Measurements from ENCODE around the gene CCL26. TPM values are rescaled to one million over a fixed set of nuclear protein-coding genes. Genes with fewer than 3 reads are reported as not detected.

Gene CCL26
- total RNA-seq, 2 experiments from 2014 or later: not detected

- H3K4me1 Mint-ChIP-seq (ENCODE audit: low read depth): peaks cover 2% of the 10 kb centered on the region
- H3K9me3 Mint-ChIP-seq: no peaks in the 10 kb centered on the region
- CTCF ChIA-PET: interaction anchor here (0.7 kb wide), 1 partner anchor 1544 kb away, joined by 3 read pairs; no protein-coding TSS in a partner anchor
- DNase-seq (no peak), ATAC-seq (no peak)
- intact Hi-C loops (cut with micrococcal nuclease): no loop called here
- H3K4me3 Mint-ChIP-seq: no peak overlapping the region
- no peak overlapping the region for H3K27ac Mint-ChIP-seq
- TF ChIP-seq CTCF (IDR thresholded peaks at IDR 0.05): no peak
- H3K27me3 Mint-ChIP-seq: peaks cover 4% of the 10 kb centered on the region
- H3K36me3 Mint-ChIP-seq (ENCODE audit: low read depth): no peaks in the 10 kb centered on the region
- POLR2A ChIA-PET: no interaction called here
Measured at GRCh38 chr7:75815418-75816064, 43.5 kb upstream of the CCL26 start.

GRCh38 chr7:75814407-75814947 is 42.5 kb upstream of the CCL26 start:
- no peak overlapping the region for H3K4me3 Mint-ChIP-seq
- H3K27me3 Mint-ChIP-seq: peaks cover 4% of the 10 kb centered on the region
- peaks cover 2% of the 10 kb centered on the region for H3K4me1 Mint-ChIP-seq (ENCODE audit: low read depth)
- TF ChIP-seq CTCF (IDR thresholded peaks at IDR 0.05): no peak
- CTCF ChIA-PET: no interaction called here
- ATAC-seq: no peak
- intact Hi-C loops (cut with micrococcal nuclease): no loop called here
- H3K27ac Mint-ChIP-seq: no peak overlapping the region
- POLR2A ChIA-PET: interaction anchor here (1.1 kb wide), 1 partner anchor 96 kb away, joined by 4 read pairs; no protein-coding TSS in a partner anchor
- no peak for DNase-seq
- no peaks in the 10 kb centered on the region for H3K36me3 Mint-ChIP-seq (ENCODE audit: low read depth)
- no peaks in the 10 kb centered on the region for H3K9me3 Mint-ChIP-seq

GRCh38 chr7:75813781-75814236 is 41.8 kb upstream of the CCL26 start, which contains the start of gene CCL24:
Gene CCL24 (minus strand): TSS chr7:75813806. CDS start chr7:75813715, 91 bp downstream.
- no peak for DNase-seq
- H3K4me3 Mint-ChIP-seq: no peak within 1 kb of the TSS
- POLR2A ChIA-PET: interaction anchor here (1.1 kb wide), 1 partner anchor 96 kb away, joined by 4 read pairs; no protein-coding TSS in a partner anchor
- ATAC-seq: no peak
- H3K27ac Mint-ChIP-seq: no peak within 1 kb of the TSS
- H3K4me1 Mint-ChIP-seq (ENCODE audit: low read depth): peaks cover 2% of the 10 kb centered on the region
- CTCF ChIA-PET: no interaction called here
- no peaks in the 10 kb centered on the region for H3K36me3 Mint-ChIP-seq (ENCODE audit: low read depth)
- intact Hi-C loops (cut with micrococcal nuclease): no loop called here
- peaks cover 4% of the 10 kb centered on the region for H3K27me3 Mint-ChIP-seq
- H3K9me3 Mint-ChIP-seq: no peaks in the 10 kb centered on the region
- no peak for TF ChIP-seq CTCF (IDR thresholded peaks at IDR 0.05)

- Mint-ChIP-seq H3K4me3 (no peak overlapping the region), H3K4me1 (ENCODE audit: low read depth) (peaks cover 2% of the 10 kb centered on the region), H3K27me3 (peaks cover 4% of the 10 kb centered on the region), H3K27ac (no peak overlapping the region), H3K9me3 (peaks cover under 1% of the 10 kb centered on the region), H3K36me3 (ENCODE audit: low read depth) (no peaks in the 10 kb centered on the region)
- no peak for DNase-seq
- no peak for ATAC-seq
- POLR2A ChIA-PET: no interaction called here
- no peak for TF ChIP-seq CTCF (IDR thresholded peaks at IDR 0.05)
- intact Hi-C loops (cut with micrococcal nuclease): no loop called here
- CTCF ChIA-PET: no interaction called here
Measured at GRCh38 chr7:75813084-75813483, 41.1 kb upstream of the CCL26 start.

- CTCF ChIA-PET: no interaction called here
- TF ChIP-seq CTCF (IDR thresholded peaks at IDR 0.05): no peak
Measured at GRCh38 chr7:75811894-75812678, 40.1 kb upstream of the CCL26 start.

More at GRCh38 chr7:75811894-75812678, 40.1 kb upstream of the CCL26 start:
- Mint-ChIP-seq H3K4me3 (no peak overlapping the region), H3K27ac (no peak overlapping the region), H3K4me1 (ENCODE audit: low read depth) (peaks cover 1% of the 10 kb centered on the region), H3K9me3 (peaks cover 2% of the 10 kb centered on the region), H3K36me3 (ENCODE audit: low read depth) (no peaks in the 10 kb centered on the region), H3K27me3 (peaks cover 6% of the 10 kb centered on the region)
- intact Hi-C loops (cut with micrococcal nuclease): no loop called here
- POLR2A ChIA-PET: no interaction called here
- ATAC-seq (no peak), DNase-seq (no peak)

Measured in activated CD8-positive, alpha-beta T cell treated with anti-CD3 and anti-CD28 coated beads for 36 hours (primary cell).